OCI-LY7 (cell line): ENCODE measurements around the gene RAB6B.

ENCODE experiments used
- EZH2phosphoT487 ChIP-seq: fragments of 200-600 bp; sonication (generic); IDR thresholded peaks from 2 replicates; pipeline ENCODE4 v1.6.1; 2018; ENCODE audit warnings: low read depth, borderline replicate concordance, mild to moderate bottlenecking, mixed run types, antibody characterized with exemption, low read length, moderate library complexity, mixed read lengths
- TF ChIP-seq, protein P1 (sequence below): fragments of 200-600 bp; sonication (generic); conservative IDR thresholded peaks from 2 replicates; pipeline ENCODE4 v1.5.1; 2014; ENCODE audit warnings: mild to moderate bottlenecking, antibody characterized with exemption, low read length, moderate library complexity, mixed read lengths

DNA sequence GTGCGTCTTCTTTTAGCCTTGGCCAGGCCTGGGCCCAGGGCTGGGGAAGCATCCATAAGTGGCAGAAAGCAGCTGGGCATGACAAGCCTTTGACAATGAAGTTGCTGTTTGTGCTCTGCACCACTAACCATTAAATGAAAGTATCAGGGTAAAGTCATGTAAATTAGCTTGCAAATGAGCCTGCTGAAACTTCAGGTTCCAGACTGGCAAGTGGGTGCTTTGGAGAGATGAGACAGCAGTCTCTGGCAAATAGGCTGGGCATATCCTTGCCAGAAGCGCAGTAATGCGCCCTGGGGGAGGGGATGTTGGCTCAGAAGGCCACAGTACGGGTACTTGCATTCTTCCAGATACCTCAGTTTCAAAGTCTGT, 40.7 kb downstream of the RAB6B start:
- TF ChIP-seq, protein P1, sequence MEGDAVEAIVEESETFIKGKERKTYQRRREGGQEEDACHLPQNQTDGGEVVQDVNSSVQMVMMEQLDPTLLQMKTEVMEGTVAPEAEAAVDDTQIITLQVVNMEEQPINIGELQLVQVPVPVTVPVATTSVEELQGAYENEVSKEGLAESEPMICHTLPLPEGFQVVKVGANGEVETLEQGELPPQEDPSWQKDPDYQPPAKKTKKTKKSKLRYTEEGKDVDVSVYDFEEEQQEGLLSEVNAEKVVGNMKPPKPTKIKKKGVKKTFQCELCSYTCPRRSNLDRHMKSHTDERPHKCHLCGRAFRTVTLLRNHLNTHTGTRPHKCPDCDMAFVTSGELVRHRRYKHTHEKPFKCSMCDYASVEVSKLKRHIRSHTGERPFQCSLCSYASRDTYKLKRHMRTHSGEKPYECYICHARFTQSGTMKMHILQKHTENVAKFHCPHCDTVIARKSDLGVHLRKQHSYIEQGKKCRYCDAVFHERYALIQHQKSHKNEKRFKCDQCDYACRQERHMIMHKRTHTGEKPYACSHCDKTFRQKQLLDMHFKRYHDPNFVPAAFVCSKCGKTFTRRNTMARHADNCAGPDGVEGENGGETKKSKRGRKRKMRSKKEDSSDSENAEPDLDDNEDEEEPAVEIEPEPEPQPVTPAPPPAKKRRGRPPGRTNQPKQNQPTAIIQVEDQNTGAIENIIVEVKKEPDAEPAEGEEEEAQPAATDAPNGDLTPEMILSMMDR = no peak
- TF ChIP-seq EZH2phosphoT487 = no peak
